Keratinocyte (primary cell): Measurements from ENCODE around the gene ERVMER34-1. TPM values are rescaled to one million over a fixed set of nuclear protein-coding genes. Genes with fewer than 3 reads are reported as not detected.

Source experiments
- DNase-seq: peaks from one replicate; pipeline ENCODE4 v3.0.0-alpha.2; 2011; ENCODE audit warnings: low read depth, missing footprints, low spot score
- FAIRE-seq: peaks from 2 replicates; lab custom pipeline; 2011; peaks lifted over from hg19 to GRCh38; lab: Jason Lieb, UNC
- H2AFZ ChIP-seq: 2 replicates; pipeline ENCODE4 v1.6.0; 2012; ENCODE audit warnings: low read length, control low read depth, inconsistent platforms; ENCODE audit not compliant: control insufficient read depth
- H3K27ac ChIP-seq: 2 replicates; pipeline ENCODE4 v1.5.1; 2011; ENCODE audit warnings: low read length; ENCODE audit not compliant: control insufficient read depth, insufficient read depth
- H3K27me3 ChIP-seq: 3 replicates; pipeline ENCODE4 v1.6.0; 2011; ENCODE audit warnings: low read length; ENCODE audit not compliant: control insufficient read depth, insufficient read depth; ENCODE audit errors: extremely low read depth
- H3K36me3 ChIP-seq, 2 experiments: 2 replicates in 1 of 2; 3 replicates in 1 of 2; pipeline ENCODE4 v1.5.1; 2011; ENCODE audit warnings: low read length in 2 of 2, mild to moderate bottlenecking in 1 of 2; ENCODE audit not compliant: control insufficient read depth in 2 of 2, insufficient read depth in 2 of 2; ENCODE audit errors: extremely low read depth in 1 of 2
- H3K4me1 ChIP-seq: 3 replicates; pipeline ENCODE4 v1.5.1; 2011; ENCODE audit warnings: low read length; ENCODE audit not compliant: control insufficient read depth, insufficient read depth; ENCODE audit errors: extremely low read depth
- H3K4me2 ChIP-seq: 3 replicates; pipeline ENCODE4 v1.6.0; 2011; ENCODE audit warnings: low read depth, low read length; ENCODE audit not compliant: control insufficient read depth, insufficient read depth; ENCODE audit errors: extremely low read depth
- H3K4me3 ChIP-seq, 3 experiments: fragments of 200-600 bp in 1 of 3; sonication (generic) in 1 of 3; 2 replicates in 2 of 3; 3 replicates in 1 of 3; pipeline ENCODE4 v1.5.1; 2011 to 2016; ENCODE audit warnings: low read length in 3 of 3, mild to moderate bottlenecking in 3 of 3, control low read depth in 2 of 3, inconsistent platforms in 1 of 3, low read depth in 1 of 3, mixed read lengths in 1 of 3, mixed run types in 1 of 3, moderate library complexity in 1 of 3; ENCODE audit not compliant: control insufficient read depth in 2 of 3, insufficient read depth in 2 of 3; ENCODE audit errors: extremely low read depth in 1 of 3
- H3K79me2 ChIP-seq: 2 replicates; pipeline ENCODE4 v1.6.0; 2012; ENCODE audit warnings: low read length; ENCODE audit not compliant: control insufficient read depth, insufficient read depth
- H3K9ac ChIP-seq: 3 replicates; pipeline ENCODE4 v1.6.0; 2011; ENCODE audit warnings: low read length; ENCODE audit not compliant: control insufficient read depth, insufficient read depth; ENCODE audit errors: extremely low read depth
- H3K9me1 ChIP-seq: 3 replicates; pipeline ENCODE4 v1.6.0; 2011; ENCODE audit warnings: low read length; ENCODE audit not compliant: control insufficient read depth, insufficient read depth; ENCODE audit errors: extremely low read depth
- H3K9me3 ChIP-seq: 2 replicates; pipeline ENCODE4 v1.5.1; 2012; ENCODE audit warnings: low read depth, low read length; ENCODE audit not compliant: control insufficient read depth
- H4K20me1 ChIP-seq: 3 replicates; pipeline ENCODE4 v1.6.0; 2011; ENCODE audit warnings: low read length; ENCODE audit not compliant: control insufficient read depth, insufficient read depth; ENCODE audit errors: extremely low read depth
- CTCF ChIP-seq, 3 experiments: IDR thresholded peaks in 1 of 3; conservative IDR thresholded peaks in 1 of 3; optimal IDR thresholded peaks in 1 of 3; 2 replicates in 2 of 3; 3 replicates in 1 of 3; pipeline versions ENCODE3 to v1.5.1; 2011; ENCODE audit warnings: low read length in 3 of 3, mild to moderate bottlenecking in 3 of 3, moderate library complexity in 2 of 3, control low read depth in 1 of 3, inconsistent platforms in 1 of 3; ENCODE audit not compliant: insufficient read depth in 2 of 3; ENCODE audit errors: extremely low read depth in 1 of 3
- EZH2 ChIP-seq: IDR thresholded peaks from one replicate; pipeline ENCODE4 v1.6.1; 2012; ENCODE audit warnings: inconsistent platforms, mild to moderate bottlenecking, low read length, moderate library complexity
- dilution Hi-C: fragments of 300-500 bp; cut with MboI; formaldehyde crosslinking; loops from one replicate; pipeline ENCODE4 v1.7.0; 2020; ENCODE audit warnings: low sequenced_read_pairs; ENCODE audit not compliant: extremely low pct_ligation_motif_present
- polyA plus RNA-seq, 5 experiments: library from polyadenylated mRNA; depleted of rRNA in 3 of 5; stranded (reverse) in 3 of 5; stranded (forward) in 1 of 5; unstranded in 1 of 5; fragments of >200 nt; gene quantifications; 1 replicate in 1 of 5; 2 replicates in 3 of 5; 3 replicates in 1 of 5; pipeline versions ENCODE4 v1.2.1 to v1.2.3, GENCODE V29; 2011 to 2012; ENCODE audit warnings: missing spikeins in 2 of 5, low read depth in 1 of 5, low replicate concordance in 1 of 5

ERVMER34-1 gene
- polyA plus RNA-seq, 1 donor (not counting 4 experiments of a cell fraction or from before 2014, with no cell fraction given), result 4.3 TPM

DNA sequence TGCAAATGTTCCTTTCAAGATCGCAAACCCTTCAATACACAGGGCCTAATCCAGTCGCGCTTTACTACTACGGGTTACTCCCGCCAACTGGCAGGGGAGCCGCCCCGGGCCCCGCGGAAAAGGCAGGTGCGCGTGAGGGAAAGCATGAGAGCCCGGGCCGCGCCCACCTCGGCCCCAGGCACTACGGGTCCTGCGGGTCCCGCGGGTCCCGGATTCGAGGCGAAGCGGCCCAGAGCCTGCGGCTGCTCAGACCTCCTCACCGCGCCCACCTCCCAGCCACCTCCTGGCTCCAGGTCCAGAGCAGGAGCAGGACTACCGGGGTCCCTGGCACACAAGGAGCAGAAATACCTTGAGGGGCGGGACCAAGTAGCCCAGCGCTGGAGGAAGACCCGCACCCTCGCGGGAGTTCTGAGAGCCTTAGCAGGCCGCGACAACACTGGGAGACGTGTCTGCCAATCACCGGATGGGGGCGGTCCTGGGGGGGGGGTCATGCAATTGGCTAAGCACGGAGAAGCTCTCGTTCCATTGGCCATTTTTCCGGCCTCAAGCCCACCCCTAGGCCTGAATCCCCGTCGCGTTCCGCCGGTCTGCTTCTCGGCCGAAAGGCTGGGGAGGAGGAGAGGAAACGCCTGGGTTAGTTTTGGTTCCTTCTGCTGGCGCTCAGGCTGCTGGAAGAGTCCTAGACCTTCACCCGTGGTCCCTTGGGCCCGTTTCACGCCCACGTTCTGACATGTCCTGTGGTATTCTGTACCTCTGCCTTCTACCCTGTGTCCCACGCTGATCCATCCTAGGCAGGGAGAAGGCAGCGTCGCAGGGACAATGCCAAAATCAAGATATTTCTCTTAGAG, 29.0 kb downstream of the ERVMER34-1 start:
- FAIRE-seq, result peak; percentile 90
- TF ChIP-seq EZH2 (no peak), CTCF (optimal IDR thresholded peaks at IDR 0.05 in 1 of 3, IDR thresholded peaks at IDR 0.05 in 1 of 3, conservative IDR thresholded peaks at IDR 0.05 in 1 of 3; ENCODE audit: extremely low read depth in 1 of 3, insufficient read depth in 2 of 3, low read length in 3 of 3) (no peak)
- Histone ChIP-seq H3K4me2 (peak overlapping the region; percentile 74), H3K4me1 (peaks cover 4% of the 10 kb centered on the region), H4K20me1 (no peaks in the 10 kb centered on the region), H3K79me2 (no peaks in the 10 kb centered on the region), H3K27ac (peak overlapping the region; percentile 68), H3K9me1 (no peaks in the 10 kb centered on the region), H2AFZ (peak overlapping the region; percentile 89), H3K9me3 (no peaks in the 10 kb centered on the region), H3K36me3 (peaks cover 3 to 5% of the 10 kb centered on the region in 2 experiments), H3K9ac (peak overlapping the region; percentile 73), H3K4me3 (peak overlapping the region; percentile 57 to 78 (median 69)), H3K27me3 (no peaks in the 10 kb centered on the region)
- peak; percentile 68 for DNase-seq
- dilution Hi-C loops, result no loop called here

- Histone ChIP-seq H3K4me2 (no peak overlapping the region), H3K9ac (no peak overlapping the region), H3K36me3 (peaks cover 20 to 28% of the 10 kb centered on the region in 2 experiments), H3K27me3 (no peaks in the 10 kb centered on the region), H3K4me3 (no peak overlapping the region), H3K79me2 (peaks cover 20% of the 10 kb centered on the region), H3K4me1 (peaks cover 26% of the 10 kb centered on the region), H4K20me1 (no peaks in the 10 kb centered on the region), H3K27ac (no peak overlapping the region), H3K9me3 (no peaks in the 10 kb centered on the region), H2AFZ (no peak overlapping the region), H3K9me1 (no peaks in the 10 kb centered on the region)
- FAIRE-seq (no peak), DNase-seq (no peak)
- dilution Hi-C loops, result no loop called here
- TF ChIP-seq CTCF (optimal IDR thresholded peaks at IDR 0.05 in 1 of 3, IDR thresholded peaks at IDR 0.05 in 1 of 3, conservative IDR thresholded peaks at IDR 0.05 in 1 of 3; ENCODE audit: extremely low read depth in 1 of 3, insufficient read depth in 2 of 3, low read length in 3 of 3), result no peak
- no peak for TF ChIP-seq EZH2
Observed at GRCh38 chr4:52718123-52718522, 33.1 kb downstream of the ERVMER34-1 start.
